ENCODE data around the gene ANKRD62.
"Not testable (repeated sequence)": the region's sequence is repeated elsewhere in the genome, so short reads cannot be mapped to it uniquely, and the experiment has no call there.

ANKRD62 gene

GRCh38 chr18:12101266-12101665, 7.6 kb downstream of the ANKRD62 start:
- DNase-seq, result no peak

GRCh38 chr18:12102136-12102842, 8.6 kb downstream of the ANKRD62 start:
- DNase-seq, result peak; percentile 7

GRCh38 chr18:12106471-12106870, 12.8 kb downstream of the ANKRD62 start:
- no peak for DNase-seq

- DNase-seq, result no peak
Observed at GRCh38 chr18:12109836-12110235, 16.2 kb downstream of the ANKRD62 start.

GRCh38 chr18:12113999-12114646, 20.5 kb downstream of the ANKRD62 start:
- no peak for DNase-seq

GRCh38 chr18:12119358-12119757, 25.7 kb downstream of the ANKRD62 start:
- no peak for DNase-seq

GRCh38 chr18:12121175-12122042, 27.8 kb downstream of the ANKRD62 start:
- no peak for DNase-seq

- not testable (repeated sequence) for DNase-seq
Observed at GRCh38 chr18:12122043-12122389, 28.4 kb downstream of the ANKRD62 start.

- DNase-seq, result not testable (repeated sequence)
Observed at GRCh38 chr18:12127647-12128046, 34.0 kb downstream of the ANKRD62 start.

- DNase-seq, result not testable (repeated sequence)
Observed at GRCh38 chr18:12138831-12139230, 45.2 kb downstream of the ANKRD62 start.

- DNase-seq, result not testable (repeated sequence)
Observed at GRCh38 chr18:12140866-12141265, 47.2 kb downstream of the ANKRD62 start.

- DNase-seq, result not testable (repeated sequence)
Observed at GRCh38 chr18:12141778-12142177, 48.1 kb downstream of the ANKRD62 start.

GRCh38 chr18:12149431-12149830, 55.8 kb downstream of the ANKRD62 start:
- not testable (repeated sequence) for DNase-seq

- no peak for DNase-seq
Observed at GRCh38 chr18:12154361-12154760, 60.7 kb downstream of the ANKRD62 start.

GRCh38 chr18:12155996-12156395, 62.4 kb downstream of the ANKRD62 start:
- no peak for DNase-seq

GRCh38 chr18:12159446-12159845, 65.8 kb downstream of the ANKRD62 start:
- no peak for DNase-seq

- DNase-seq, result no peak
Observed at GRCh38 chr18:12162786-12163185, 69.1 kb downstream of the ANKRD62 start.

- DNase-seq, result no peak
Observed at GRCh38 chr18:12165038-12165768, 71.6 kb downstream of the ANKRD62 start.
